Central memory CD4-positive, alpha-beta T cell (primary cell): ENCODE results near the gene P3H2.
"Not testable (repeated sequence)": the region's sequence is repeated elsewhere in the genome, so short reads cannot be mapped to it uniquely, and the experiment has no call there.

Source experiments
- DNase-seq: peaks from one replicate; pipeline ENCODE4 v3.0.0; 2022

Gene P3H2

DNA sequence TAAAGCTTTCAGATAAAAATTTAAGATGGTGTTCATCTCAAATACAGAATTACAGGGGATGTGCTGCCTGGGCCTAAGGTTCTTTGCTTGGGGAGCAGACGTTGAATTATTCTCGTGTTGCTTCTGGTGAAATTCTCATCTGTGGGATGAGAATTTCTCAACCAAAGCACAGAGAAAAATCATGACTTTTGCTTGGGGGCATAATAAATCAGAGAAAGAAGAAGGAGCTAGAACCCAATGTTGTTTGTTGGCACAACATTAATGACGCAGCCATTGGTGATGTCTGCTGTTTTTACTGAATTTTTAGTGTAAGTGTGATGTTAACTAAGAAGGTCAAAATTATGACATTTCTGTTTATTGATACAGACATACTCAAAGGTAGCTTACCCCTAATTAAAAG, 35.7 kb downstream of the P3H2 start:
- no peak for DNase-seq

DNA sequence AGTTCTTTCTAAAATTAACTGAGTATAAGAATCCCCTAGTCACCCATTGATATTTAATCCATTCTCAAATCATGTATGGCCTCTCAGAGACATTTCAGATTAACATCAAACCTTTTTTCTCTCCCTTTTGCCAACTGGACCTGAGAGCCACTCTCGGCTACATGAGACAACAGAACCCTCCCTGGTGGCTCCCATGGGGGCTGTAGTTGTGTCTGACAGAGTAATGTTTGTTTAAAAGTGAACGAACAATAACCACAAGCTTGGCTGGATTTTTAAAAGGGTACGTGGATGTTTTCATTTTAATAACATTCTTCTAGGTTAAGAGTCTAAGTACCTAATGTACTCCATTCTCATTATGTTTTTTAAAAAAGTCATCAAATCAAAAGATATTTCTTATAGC, 37.1 kb downstream of the P3H2 start:
- no peak for DNase-seq

GRCh38 chr3:190081389-190081788, 39.3 kb downstream of the P3H2 start:
- no peak for DNase-seq

GRCh38 chr3:190079173-190079572, 41.5 kb downstream of the P3H2 start:
- not testable (repeated sequence) for DNase-seq

DNA sequence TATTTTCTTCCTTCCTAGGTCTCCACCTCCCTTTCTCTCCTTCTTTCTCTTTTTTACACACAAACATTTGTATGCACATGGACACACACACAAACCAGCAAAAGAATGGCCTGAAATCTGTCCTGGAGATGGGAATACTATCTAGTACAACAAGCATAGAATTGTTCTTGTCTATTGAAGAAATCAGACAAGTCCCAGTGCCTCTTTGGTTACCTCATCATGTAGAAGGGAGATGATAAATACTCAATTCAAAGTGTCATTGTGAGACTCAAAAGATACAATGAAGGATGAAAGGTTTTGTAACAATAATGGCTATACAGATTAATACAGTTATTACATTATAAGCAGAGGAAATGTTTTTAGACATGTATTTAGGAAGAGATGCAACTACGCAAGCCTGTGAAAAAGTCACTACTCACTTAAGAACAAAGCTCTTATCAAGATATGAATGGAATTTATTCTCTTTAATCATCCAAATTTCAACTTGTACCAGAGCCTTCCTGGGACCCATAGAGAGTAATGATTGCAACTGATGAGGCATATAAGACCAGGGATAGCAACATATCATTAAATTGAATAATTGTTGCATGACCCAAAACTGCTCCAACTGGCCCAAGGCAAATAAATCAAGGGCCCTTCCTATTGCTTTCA, 43.2 kb downstream of the P3H2 start:
- no peak for DNase-seq

DNA sequence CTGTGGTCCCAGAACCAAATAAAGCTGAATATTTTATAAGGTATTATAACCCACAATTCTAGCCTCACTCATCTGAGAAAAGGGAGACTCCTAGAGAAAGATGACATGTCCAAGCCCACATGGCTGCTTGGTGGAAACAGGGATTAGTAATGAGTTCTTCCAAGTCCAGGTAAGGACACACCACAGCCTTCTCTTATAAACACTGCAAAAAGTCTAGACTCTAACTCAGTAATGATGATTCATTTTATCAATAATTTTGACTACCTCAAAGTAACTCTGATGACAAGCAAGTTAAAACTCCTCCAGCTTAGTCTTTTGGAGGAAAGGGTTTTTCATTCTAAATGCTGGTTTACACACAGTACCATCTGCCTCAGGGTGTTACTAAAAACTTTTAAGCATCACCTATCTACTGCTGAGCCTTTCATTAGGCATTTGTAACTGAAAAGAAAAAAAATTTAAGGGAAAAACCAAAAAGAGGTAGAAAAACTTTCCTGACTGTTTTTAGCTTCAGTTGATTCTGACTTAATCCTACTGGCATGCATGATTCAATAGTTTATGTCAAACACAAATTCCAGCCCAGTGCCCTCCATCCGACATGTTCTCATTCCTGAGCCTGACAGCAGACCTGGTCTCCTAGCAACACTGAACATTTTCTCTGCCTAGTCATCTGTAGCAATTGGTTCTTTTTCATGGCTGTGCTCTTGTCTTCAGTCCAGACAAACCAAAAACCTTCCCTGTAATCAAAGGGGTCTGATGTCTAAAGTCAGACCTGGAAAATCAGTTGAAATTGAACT, 43.9 kb downstream of the P3H2 start:
- DNase-seq: no peak

- DNase-seq: no peak
These were observed 44.6 kb downstream of the P3H2 start for GRCh38 chr3:190076136-190076535.

DNA sequence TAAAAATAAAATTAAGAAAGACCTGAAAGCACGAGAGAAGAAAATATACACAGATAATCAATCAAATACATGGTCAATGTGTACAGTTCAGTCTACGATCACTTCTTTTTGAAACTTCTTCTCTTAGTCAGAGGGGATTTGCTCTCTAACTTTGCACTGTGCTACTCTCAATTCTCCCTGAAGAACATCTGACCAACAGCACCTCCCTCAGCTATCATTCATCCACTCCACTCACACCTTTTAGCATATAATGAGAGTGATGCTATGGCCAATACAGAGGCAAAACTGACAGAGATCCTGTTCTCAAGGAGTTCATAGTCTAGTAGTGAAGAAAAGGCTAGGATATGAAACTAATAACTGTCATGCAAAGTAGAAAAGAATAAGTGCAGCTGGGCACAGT, 45.9 kb downstream of the P3H2 start:
- DNase-seq: no peak

- DNase-seq: no peak
These were observed 47.3 kb downstream of the P3H2 start for GRCh38 chr3:190073264-190074008.

GRCh38 chr3:190072856-190073255, 47.8 kb downstream of the P3H2 start:
- no peak for DNase-seq

- DNase-seq: not testable (repeated sequence)
These were observed 48.8 kb downstream of the P3H2 start for GRCh38 chr3:190071921-190072320.

DNA sequence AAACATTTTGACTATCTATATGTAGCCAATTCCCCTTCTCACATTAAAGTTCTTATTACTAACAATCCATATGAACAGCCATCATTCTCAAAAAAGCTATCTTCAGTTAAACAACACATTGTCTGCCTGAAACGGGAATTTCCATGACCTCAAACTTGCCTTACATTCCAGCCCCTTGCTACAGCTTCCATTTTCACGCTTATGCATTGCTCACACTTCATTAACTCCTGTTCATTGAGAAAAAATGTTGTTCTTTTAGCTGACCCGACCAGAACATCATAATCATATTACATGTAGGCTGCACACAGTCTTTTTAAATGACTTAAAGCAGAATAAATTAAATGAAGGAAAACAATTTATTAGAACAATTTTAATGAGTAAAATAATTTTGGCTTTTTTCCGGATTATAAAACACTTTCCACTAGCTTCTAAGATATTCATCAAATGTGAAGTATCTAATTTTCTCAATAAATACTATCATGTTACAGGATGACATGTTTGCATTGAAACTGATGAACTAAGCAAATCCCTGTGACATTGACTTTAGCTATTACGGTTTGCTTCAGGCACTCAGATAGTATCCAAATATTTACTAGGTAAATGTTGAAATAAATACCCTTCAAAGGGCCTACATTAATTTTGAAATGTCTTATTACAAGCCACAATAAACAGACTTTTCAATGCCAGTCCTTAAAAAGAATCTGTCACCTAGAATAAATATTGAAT, 49.9 kb downstream of the P3H2 start:
- DNase-seq: no peak

DNA sequence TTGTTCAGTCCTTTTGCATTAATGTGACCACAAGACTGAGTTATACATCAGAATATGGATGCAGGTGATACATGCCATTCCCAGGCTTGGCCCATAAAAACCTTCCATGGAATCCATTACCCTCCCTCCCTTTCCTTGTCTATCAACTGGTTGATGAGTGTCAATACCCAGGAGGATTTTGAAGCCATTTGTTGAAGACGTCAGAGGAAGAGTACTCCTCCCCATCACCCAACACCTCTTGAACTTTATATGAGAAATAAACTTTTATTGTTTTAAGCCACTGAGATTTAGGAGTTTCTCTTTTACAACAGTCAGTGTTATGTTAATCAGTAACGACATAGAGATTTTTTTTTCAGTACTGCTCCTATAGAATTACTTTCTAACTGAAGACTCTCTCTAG, 55.5 kb downstream of the P3H2 start:
- no peak for DNase-seq

- no peak for DNase-seq
These were observed 56.0 kb downstream of the P3H2 start for GRCh38 chr3:190064659-190065058.

DNA sequence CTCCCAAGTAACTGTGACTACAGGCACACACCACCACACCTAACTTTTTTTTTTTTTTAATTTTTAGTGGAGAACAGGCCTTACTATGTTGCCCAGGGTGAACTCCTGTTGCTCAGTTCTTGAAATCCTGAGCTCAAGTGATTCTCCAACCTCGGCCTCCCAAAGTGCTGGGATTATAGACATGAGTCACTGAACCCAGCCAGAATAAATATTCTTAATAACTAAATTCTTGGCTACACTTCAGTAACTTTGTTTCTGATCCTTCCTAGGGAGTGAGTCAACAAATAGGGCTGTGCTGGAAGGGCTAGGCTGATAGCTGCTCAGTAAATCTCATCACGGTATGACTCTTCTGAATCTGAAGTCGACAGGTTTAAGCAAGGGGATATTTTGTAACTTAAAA, 56.6 kb downstream of the P3H2 start:
- no peak for DNase-seq

- no peak for DNase-seq
These were observed 57.2 kb downstream of the P3H2 start for GRCh38 chr3:190063490-190063889.

- DNase-seq: no peak
These were observed 60.4 kb downstream of the P3H2 start for GRCh38 chr3:190060192-190060775.

DNA sequence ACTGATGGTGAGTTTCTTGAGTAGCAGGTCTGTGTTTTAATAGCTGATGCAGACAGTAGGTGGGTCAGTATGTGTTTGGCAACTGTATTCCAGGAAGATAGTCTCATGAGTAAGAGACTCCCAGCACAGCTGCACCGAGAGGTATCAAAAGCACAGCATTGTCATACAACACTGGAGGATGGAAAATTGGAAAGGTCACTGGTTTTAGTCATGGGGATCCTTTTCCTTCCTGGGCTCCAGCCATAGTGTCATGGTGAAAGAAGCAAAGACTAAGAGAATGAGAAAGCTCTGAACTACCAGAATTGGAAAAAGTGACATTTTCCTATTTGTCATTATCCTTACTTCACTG, 61.5 kb downstream of the P3H2 start:
- DNase-seq: no peak

DNA sequence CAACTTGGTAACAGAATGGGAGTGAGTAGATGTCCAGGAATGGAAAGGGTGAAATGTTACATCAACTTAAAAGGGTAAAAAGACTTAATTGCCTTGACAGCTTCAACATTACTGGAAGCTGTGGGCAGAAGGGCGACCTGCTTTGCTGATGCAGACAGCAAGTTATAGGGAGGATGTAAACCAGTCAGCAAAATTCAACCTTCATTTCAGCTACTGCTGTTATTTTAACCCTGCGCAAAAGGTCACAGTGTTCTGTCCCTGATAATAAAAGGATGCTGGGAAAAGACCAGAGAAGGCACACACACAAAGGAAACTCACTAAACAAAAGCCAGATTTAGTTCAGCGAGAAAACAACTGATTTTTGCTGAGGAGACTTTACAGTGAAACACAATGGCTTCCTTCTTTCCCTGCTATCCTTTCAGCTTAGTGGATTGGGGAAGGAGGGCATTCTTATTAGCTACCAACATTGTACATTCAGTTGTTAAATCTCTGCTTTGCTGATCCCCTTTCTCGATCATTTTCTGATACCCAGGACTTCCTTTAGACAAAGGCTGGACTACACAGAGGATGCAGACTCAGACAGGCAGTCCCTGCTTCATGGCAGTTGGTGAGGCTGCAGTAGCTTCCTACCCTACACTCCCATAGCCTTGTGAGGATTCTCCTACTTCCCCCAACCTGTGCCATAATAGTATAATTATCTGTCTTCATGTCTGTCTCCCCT, 62.0 kb downstream of the P3H2 start:
- no peak for DNase-seq

DNA sequence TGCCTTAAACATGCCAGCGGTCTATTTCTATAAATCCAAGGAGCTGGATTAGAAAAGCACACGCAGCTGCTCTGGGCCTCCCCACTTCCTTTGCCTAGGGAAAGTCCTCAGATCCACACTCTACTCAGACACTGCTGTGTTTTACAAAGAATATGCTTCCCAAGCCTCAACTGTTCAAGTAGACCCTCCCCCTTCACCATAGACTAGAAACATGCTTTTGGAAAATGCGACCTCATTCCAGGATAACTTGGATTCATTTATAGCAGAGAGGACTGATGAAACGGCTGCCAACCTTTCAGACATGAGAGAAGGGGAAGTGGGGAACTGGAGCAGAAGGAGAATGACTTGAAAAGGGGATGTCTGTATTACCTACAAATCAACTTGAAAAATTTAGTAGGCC, 64.0 kb downstream of the P3H2 start:
- no peak for DNase-seq

GRCh38 chr3:190055773-190056172, 64.9 kb downstream of the P3H2 start:
- no peak for DNase-seq
